K562 (cell line): ENCODE data around the gene FTO.

Experiments used
- ATF3 ChIP-seq, 2 experiments: fragments of 450-650 bp in 1 of 2; sonication (generic) in 1 of 2; formaldehyde crosslinking in 1 of 2; IDR thresholded peaks in 1 of 2; conservative IDR thresholded peaks in 1 of 2; 2 replicates each; pipeline versions ENCODE4 v1.6.1 to v1.8.1; 2016 to 2023; ENCODE audit warnings: mild to moderate bottlenecking in 2 of 2, moderate library complexity in 2 of 2, inconsistent platforms in 1 of 2, missing genetic modification reagents in 1 of 2
- CGGBP1 ChIP-seq: fragments of 250-450 bp; sonication (Bioruptor Pico); IDR thresholded peaks from 2 replicates; pipeline ENCODE4 v1.9.0; 2021; ENCODE audit warnings: mild to moderate bottlenecking
- CREB1 ChIP-seq, 2 experiments: sonication (generic) in 1 of 2; formaldehyde crosslinking in 1 of 2; IDR thresholded peaks; 2 replicates each; pipeline versions ENCODE4 v1.6.1 to v1.8.0; 2012 to 2022; ENCODE audit warnings: inconsistent platforms in 1 of 2, mild to moderate bottlenecking in 1 of 2, missing genetic modification reagents in 1 of 2, moderate library complexity in 1 of 2
- CTCF ChIP-seq, 3 experiments: IDR thresholded peaks in 2 of 3; conservative IDR thresholded peaks in 1 of 3; 2 replicates each; pipeline ENCODE4 v1.5.1; 2011 to 2012; ENCODE audit warnings: low read length in 3 of 3, mild to moderate bottlenecking in 3 of 3, control low read depth in 2 of 3, improper control_type of control experiment in 1 of 3, inconsistent platforms in 1 of 3, low read depth in 1 of 3, mixed read lengths in 1 of 3, moderate library complexity in 1 of 3; ENCODE audit not compliant: insufficient read depth in 2 of 3
- FOS ChIP-seq: IDR thresholded peaks from 3 replicates; pipeline ENCODE4 v1.6.1; 2011; ENCODE audit not compliant: insufficient read length; ENCODE audit errors: extremely low read depth
- ID3 ChIP-seq, 2 experiments: fragments of 250-450 bp in 1 of 2; fragments of 450-650 bp in 1 of 2; sonication (Bioruptor Pico) in 1 of 2; IDR thresholded peaks; 2 replicates each; pipeline versions ENCODE4 v1.6.1 to v1.8.0; 2016 to 2021; ENCODE audit warnings: mild to moderate bottlenecking in 2 of 2, moderate library complexity in 2 of 2, missing compliant biosample characterization in 1 of 2, missing genetic modification characterization in 1 of 2
- MLX ChIP-seq, 2 experiments: fragments of 450-650 bp in 1 of 2; sonication (generic) in 1 of 2; formaldehyde crosslinking; conservative IDR thresholded peaks; 2 replicates each; pipeline versions ENCODE4 v1.4.0 to v1.8.1; 2020 to 2022; ENCODE audit warnings: mild to moderate bottlenecking in 1 of 2, missing genetic modification reagents in 1 of 2
- NR2F6 ChIP-seq: fragments of 450-650 bp; formaldehyde crosslinking; IDR thresholded peaks from 2 replicates; pipeline ENCODE4 v1.4.0; 2020; ENCODE audit warnings: mild to moderate bottlenecking
- ZFP36 ChIP-seq: fragments of 150-350 bp; IDR thresholded peaks from 2 replicates; pipeline ENCODE4 v1.6.1; 2018; ENCODE audit warnings: low read length, low read depth; ENCODE audit not compliant: partially characterized antibody
- ZHX1 ChIP-seq: fragments of 150-350 bp; conservative IDR thresholded peaks from 2 replicates; pipeline ENCODE4 v1.6.1; 2014; ENCODE audit warnings: low read length

- TF ChIP-seq MLX (CRISPR knock-in tag; conservative IDR thresholded peaks at IDR 0.05) = no peak
- no peak for TF ChIP-seq ZFP36
- no peak for TF ChIP-seq ID3 (CRISPR knock-in tag; IDR thresholded peaks at IDR 0.05)
- TF ChIP-seq ID3 (tag; IDR thresholded peaks at IDR 0.05) = no peak
- TF ChIP-seq FOS = no peak
- no peak for TF ChIP-seq ZHX1
- no peak for TF ChIP-seq ATF3 (IDR thresholded peaks at IDR 0.05)
- TF ChIP-seq ATF3 (CRISPR knock-in tag; conservative IDR thresholded peaks at IDR 0.05) = no peak
- TF ChIP-seq CGGBP1 (CRISPR knock-in tag) = no peak
- no peak for TF ChIP-seq CREB1 (IDR thresholded peaks at IDR 0.05)
- TF ChIP-seq CREB1 (CRISPR knock-in tag; IDR thresholded peaks at IDR 0.05) = no peak
- no peak for TF ChIP-seq NR2F6 (CRISPR knock-in tag)
- TF ChIP-seq CTCF (IDR thresholded peaks at IDR 0.05 in 2 of 3, conservative IDR thresholded peaks at IDR 0.05 in 1 of 3; ENCODE audit: insufficient read depth in 2 of 3, low read depth in 1 of 3, low read length in 3 of 3) = no peak
Observed at GRCh38 chr16:54040975-54041374, 337.0 kb downstream of the FTO start.
